Skeletal muscle cell (primary cell): ENCODE data around the gene MOB3B.

Source experiments
- DNase-seq: peaks from one replicate; pipeline ENCODE4 v3.0.0-alpha.2; 2010; ENCODE audit warnings: low read depth
- H3K4me3 ChIP-seq: 2 replicates; pipeline ENCODE4 v1.5.1; 2011; ENCODE audit warnings: low read depth, mild to moderate bottlenecking, control low read depth, low read length, moderate library complexity

MOB3B gene

GRCh38 chr9:27382975-27383374, 146.6 kb downstream of the MOB3B start:
- no peak for DNase-seq
- H3K4me3 ChIP-seq = no peak overlapping the region

GRCh38 chr9:27382308-27382707, 147.3 kb downstream of the MOB3B start:
- no peak overlapping the region for H3K4me3 ChIP-seq
- no peak for DNase-seq

GRCh38 chr9:27379311-27380251, 150.0 kb downstream of the MOB3B start:
- no peak overlapping the region for H3K4me3 ChIP-seq
- DNase-seq = no peak

- no peak overlapping the region for H3K4me3 ChIP-seq
- DNase-seq = no peak
These were observed 151.7 kb downstream of the MOB3B start for GRCh38 chr9:27377811-27378456.

- no peak for DNase-seq
- no peak overlapping the region for H3K4me3 ChIP-seq
These were observed 152.3 kb downstream of the MOB3B start for GRCh38 chr9:27377147-27377807.

GRCh38 chr9:27373851-27374250, 155.8 kb downstream of the MOB3B start:
- no peak overlapping the region for H3K4me3 ChIP-seq
- no peak for DNase-seq

GRCh38 chr9:27372615-27373014, 157.0 kb downstream of the MOB3B start:
- DNase-seq = no peak
- H3K4me3 ChIP-seq = no peak overlapping the region

- H3K4me3 ChIP-seq = no peak overlapping the region
- DNase-seq = no peak
These were observed 158.2 kb downstream of the MOB3B start for GRCh38 chr9:27371382-27371781.

- no peak for DNase-seq
These were observed 160.0 kb downstream of the MOB3B start for GRCh38 chr9:27369591-27369990.

GRCh38 chr9:27368316-27368985, 161.2 kb downstream of the MOB3B start:
- H3K4me3 ChIP-seq = no peak overlapping the region
- DNase-seq = peak; percentile 32

More at GRCh38 chr9:27369591-27369990, 160.0 kb downstream of the MOB3B start:
- H3K4me3 ChIP-seq = no peak overlapping the region

GRCh38 chr9:27367921-27368315, 161.7 kb downstream of the MOB3B start:
- no peak overlapping the region for H3K4me3 ChIP-seq
- DNase-seq = no peak

- DNase-seq = no peak
- no peak overlapping the region for H3K4me3 ChIP-seq
These were observed 162.3 kb downstream of the MOB3B start for GRCh38 chr9:27367175-27367798.

- no peak overlapping the region for H3K4me3 ChIP-seq
- no peak for DNase-seq
These were observed 163.8 kb downstream of the MOB3B start for GRCh38 chr9:27365707-27366376.

GRCh38 chr9:27362447-27363210, 167.0 kb downstream of the MOB3B start:
- no peak overlapping the region for H3K4me3 ChIP-seq
- no peak for DNase-seq

- no peak overlapping the region for H3K4me3 ChIP-seq
- DNase-seq = no peak
These were observed 168.1 kb downstream of the MOB3B start for GRCh38 chr9:27361492-27361891.

- H3K4me3 ChIP-seq = no peak overlapping the region
- no peak for DNase-seq
These were observed 169.9 kb downstream of the MOB3B start for GRCh38 chr9:27359763-27360162.

GRCh38 chr9:27358007-27358406, 171.6 kb downstream of the MOB3B start:
- no peak for DNase-seq
- H3K4me3 ChIP-seq = no peak overlapping the region

- no peak overlapping the region for H3K4me3 ChIP-seq
- no peak for DNase-seq
These were observed 173.2 kb downstream of the MOB3B start for GRCh38 chr9:27356446-27356845.
